Measurements from ENCODE around the gene INPP5D. TPM values are rescaled to one million over a fixed set of nuclear protein-coding genes. Genes with fewer than 3 reads are reported as not detected.
A peak's percentile ranks its signal among the peaks of the same experiment; 100 is the strongest.
"Not testable (repeated sequence)": the region's sequence is repeated elsewhere in the genome, so short reads cannot be mapped to it uniquely, and the experiment has no call there.

INPP5D gene
- total RNA-seq, 1 donor from 2014 or later: 61.2 TPM

GRCh38 chr2:233185330-233185729 lies 125.2 kb downstream of the INPP5D start:
- intact Hi-C loops (cut with micrococcal nuclease): no loop called here
- no peaks in the 10 kb centered on the region for H3K27me3 Mint-ChIP-seq (ENCODE audit: insufficient read depth)
- H3K36me3 Mint-ChIP-seq (ENCODE audit: low read depth): peaks cover 52% of the 10 kb centered on the region
- H3K9me3 Mint-ChIP-seq: no peaks in the 10 kb centered on the region
- H3K4me1 Mint-ChIP-seq (ENCODE audit: low read depth): no peaks in the 10 kb centered on the region
- DNase-seq (ENCODE audit: low spot score): no peak
- H3K4me3 Mint-ChIP-seq: no peak overlapping the region
- H3K27ac Mint-ChIP-seq: no peak overlapping the region

- no peak for DNase-seq (ENCODE audit: low spot score)
- Mint-ChIP-seq H3K27ac (no peak overlapping the region), H3K27me3 (ENCODE audit: insufficient read depth) (no peaks in the 10 kb centered on the region), H3K4me3 (no peak overlapping the region), H3K36me3 (ENCODE audit: low read depth) (peaks cover 54% of the 10 kb centered on the region), H3K4me1 (ENCODE audit: low read depth) (no peaks in the 10 kb centered on the region), H3K9me3 (no peaks in the 10 kb centered on the region)
- intact Hi-C loops (cut with micrococcal nuclease): no loop called here
Observed at GRCh38 chr2:233185963-233186362, 125.8 kb downstream of the INPP5D start.

- intact Hi-C loops (cut with micrococcal nuclease): no loop called here
- H3K4me1 Mint-ChIP-seq (ENCODE audit: low read depth): no peaks in the 10 kb centered on the region
- no peak for DNase-seq (ENCODE audit: low spot score)
- no peaks in the 10 kb centered on the region for H3K9me3 Mint-ChIP-seq
- peaks cover 54% of the 10 kb centered on the region for H3K36me3 Mint-ChIP-seq (ENCODE audit: low read depth)
- H3K27ac Mint-ChIP-seq: peak overlapping the region; percentile 22
- H3K4me3 Mint-ChIP-seq: no peak overlapping the region
- no peaks in the 10 kb centered on the region for H3K27me3 Mint-ChIP-seq (ENCODE audit: insufficient read depth)
Observed at GRCh38 chr2:233186851-233187250, 126.7 kb downstream of the INPP5D start.

- intact Hi-C loops (cut with micrococcal nuclease): no loop called here
- no peak for DNase-seq (ENCODE audit: low spot score)
- Mint-ChIP-seq H3K27ac (peak overlapping the region; percentile 29), H3K4me3 (no peak overlapping the region), H3K36me3 (ENCODE audit: low read depth) (peaks cover 56% of the 10 kb centered on the region), H3K4me1 (ENCODE audit: low read depth) (no peaks in the 10 kb centered on the region), H3K9me3 (no peaks in the 10 kb centered on the region), H3K27me3 (ENCODE audit: insufficient read depth) (no peaks in the 10 kb centered on the region)
Observed at GRCh38 chr2:233189025-233189424, 128.9 kb downstream of the INPP5D start.

GRCh38 chr2:233191016-233191415 lies 130.9 kb downstream of the INPP5D start:
- H3K36me3 Mint-ChIP-seq (ENCODE audit: low read depth): peaks cover 55% of the 10 kb centered on the region

GRCh38 chr2:233193738-233194137 lies 133.6 kb downstream of the INPP5D start:
- Mint-ChIP-seq H3K4me3 (no peak overlapping the region), H3K36me3 (ENCODE audit: low read depth) (peaks cover 64% of the 10 kb centered on the region), H3K27me3 (ENCODE audit: insufficient read depth) (no peaks in the 10 kb centered on the region), H3K4me1 (ENCODE audit: low read depth) (no peaks in the 10 kb centered on the region), H3K9me3 (no peaks in the 10 kb centered on the region), H3K27ac (no peak overlapping the region)
- DNase-seq (ENCODE audit: low spot score): no peak
- intact Hi-C loops (cut with micrococcal nuclease): no loop called here

More at GRCh38 chr2:233191016-233191415, 130.9 kb downstream of the INPP5D start:
- intact Hi-C loops (cut with micrococcal nuclease); H3K4me3 Mint-ChIP-seq; DNase-seq (ENCODE audit: low spot score); H3K27me3 Mint-ChIP-seq (ENCODE audit: insufficient read depth); H3K9me3 Mint-ChIP-seq; H3K4me1 Mint-ChIP-seq (ENCODE audit: low read depth): not testable (repeated sequence)
- peak overlapping the region; percentile 11 for H3K27ac Mint-ChIP-seq

GRCh38 chr2:233195027-233195426 lies 134.9 kb downstream of the INPP5D start:
- DNase-seq (ENCODE audit: low spot score): no peak
- Mint-ChIP-seq H3K4me3 (no peak overlapping the region), H3K27ac (no peak overlapping the region), H3K27me3 (ENCODE audit: insufficient read depth) (no peaks in the 10 kb centered on the region), H3K9me3 (no peaks in the 10 kb centered on the region), H3K4me1 (ENCODE audit: low read depth) (no peaks in the 10 kb centered on the region), H3K36me3 (ENCODE audit: low read depth) (peaks cover 57% of the 10 kb centered on the region)
- intact Hi-C loops (cut with micrococcal nuclease): no loop called here

GRCh38 chr2:233197022-233197421 lies 136.9 kb downstream of the INPP5D start:
- H3K27ac Mint-ChIP-seq: no peak overlapping the region
- no peaks in the 10 kb centered on the region for H3K4me1 Mint-ChIP-seq (ENCODE audit: low read depth)
- intact Hi-C loops (cut with micrococcal nuclease): no loop called here
- no peak overlapping the region for H3K4me3 Mint-ChIP-seq
- DNase-seq (ENCODE audit: low spot score): no peak
- no peaks in the 10 kb centered on the region for H3K9me3 Mint-ChIP-seq
- H3K36me3 Mint-ChIP-seq (ENCODE audit: low read depth): peaks cover 56% of the 10 kb centered on the region
- no peaks in the 10 kb centered on the region for H3K27me3 Mint-ChIP-seq (ENCODE audit: insufficient read depth)

- intact Hi-C loops (cut with micrococcal nuclease): no loop called here
Observed at GRCh38 chr2:233198026-233198425, 137.9 kb downstream of the INPP5D start.

GRCh38 chr2:233199870-233200269 lies 139.7 kb downstream of the INPP5D start:
- peaks cover 5% of the 10 kb centered on the region for H3K9me3 Mint-ChIP-seq
- H3K27me3 Mint-ChIP-seq (ENCODE audit: insufficient read depth): no peaks in the 10 kb centered on the region
- intact Hi-C loops (cut with micrococcal nuclease): no loop called here
- H3K36me3 Mint-ChIP-seq (ENCODE audit: low read depth): peaks cover 63% of the 10 kb centered on the region
- no peaks in the 10 kb centered on the region for H3K4me1 Mint-ChIP-seq (ENCODE audit: low read depth)
- H3K4me3 Mint-ChIP-seq: no peak overlapping the region
- no peak for DNase-seq (ENCODE audit: low spot score)
- H3K27ac Mint-ChIP-seq: no peak overlapping the region

More at GRCh38 chr2:233198026-233198425, 137.9 kb downstream of the INPP5D start:
- Mint-ChIP-seq H3K27me3 (ENCODE audit: insufficient read depth) (no peaks in the 10 kb centered on the region), H3K36me3 (ENCODE audit: low read depth) (peaks cover 61% of the 10 kb centered on the region), H3K4me1 (ENCODE audit: low read depth) (no peaks in the 10 kb centered on the region), H3K9me3 (peaks cover 3% of the 10 kb centered on the region), H3K27ac (no peak overlapping the region), H3K4me3 (no peak overlapping the region)
- no peak for DNase-seq (ENCODE audit: low spot score)

- peaks cover 63% of the 10 kb centered on the region for H3K36me3 Mint-ChIP-seq (ENCODE audit: low read depth)
- H3K27me3 Mint-ChIP-seq (ENCODE audit: insufficient read depth); H3K4me3 Mint-ChIP-seq; H3K9me3 Mint-ChIP-seq; H3K27ac Mint-ChIP-seq; intact Hi-C loops (cut with micrococcal nuclease); H3K4me1 Mint-ChIP-seq (ENCODE audit: low read depth); DNase-seq (ENCODE audit: low spot score): not testable (repeated sequence)
Observed at GRCh38 chr2:233200790-233201189, 140.6 kb downstream of the INPP5D start.

- peaks cover 5% of the 10 kb centered on the region for H3K9me3 Mint-ChIP-seq
- no peaks in the 10 kb centered on the region for H3K4me1 Mint-ChIP-seq (ENCODE audit: low read depth)
- H3K4me3 Mint-ChIP-seq: no peak overlapping the region
- peaks cover 57% of the 10 kb centered on the region for H3K36me3 Mint-ChIP-seq (ENCODE audit: low read depth)
- DNase-seq (ENCODE audit: low spot score): no peak
- H3K27ac Mint-ChIP-seq: peak overlapping the region; percentile 13
- intact Hi-C loops (cut with micrococcal nuclease): no loop called here
- H3K27me3 Mint-ChIP-seq (ENCODE audit: insufficient read depth): no peaks in the 10 kb centered on the region
Observed at GRCh38 chr2:233201258-233202013, 141.3 kb downstream of the INPP5D start.

- Mint-ChIP-seq H3K4me3 (no peak overlapping the region), H3K9me3 (peaks cover 5% of the 10 kb centered on the region), H3K27ac (no peak overlapping the region), H3K36me3 (ENCODE audit: low read depth) (peaks cover 51% of the 10 kb centered on the region), H3K4me1 (ENCODE audit: low read depth) (no peaks in the 10 kb centered on the region), H3K27me3 (ENCODE audit: insufficient read depth) (no peaks in the 10 kb centered on the region)
- no peak for DNase-seq (ENCODE audit: low spot score)
- intact Hi-C loops (cut with micrococcal nuclease): no loop called here
Observed at GRCh38 chr2:233202531-233202944, 142.4 kb downstream of the INPP5D start.

- H3K27ac Mint-ChIP-seq: no peak overlapping the region
- H3K9me3 Mint-ChIP-seq: peaks cover 5% of the 10 kb centered on the region
- intact Hi-C loops (cut with micrococcal nuclease): no loop called here
- no peaks in the 10 kb centered on the region for H3K27me3 Mint-ChIP-seq (ENCODE audit: insufficient read depth)
- peaks cover 47% of the 10 kb centered on the region for H3K36me3 Mint-ChIP-seq (ENCODE audit: low read depth)
- no peaks in the 10 kb centered on the region for H3K4me1 Mint-ChIP-seq (ENCODE audit: low read depth)
- DNase-seq (ENCODE audit: low spot score): no peak
- no peak overlapping the region for H3K4me3 Mint-ChIP-seq
Observed at GRCh38 chr2:233203060-233203459, 142.9 kb downstream of the INPP5D start.
